ENCODE results near the gene UVSSA. TPM values are rescaled to one million over a fixed set of nuclear protein-coding genes. Genes with fewer than 3 reads are reported as not detected.

The UVSSA gene
- total RNA-seq, 2 experiments from 2014 or later: 18.6 to 20.2 TPM

- intact Hi-C loops (cut with micrococcal nuclease): no loop called here
- no peak for DNase-seq
- peaks cover 8% of the 10 kb centered on the region for H3K36me3 Mint-ChIP-seq (ENCODE audit: low read depth)
- ChIA-PET CTCF (interaction anchor here (1.0 kb wide), 1 partner anchor 266 kb away, joined by 3 read pairs; no protein-coding TSS in a partner anchor), POLR2A (no interaction called here)
- TF ChIP-seq CTCF (IDR thresholded peaks at IDR 0.05): no peak
- no peak overlapping the region for H3K27ac Mint-ChIP-seq
- H3K9me3 Mint-ChIP-seq: peaks cover 3% of the 10 kb centered on the region
- H3K27me3 Mint-ChIP-seq: peaks cover 10% of the 10 kb centered on the region
- H3K4me1 Mint-ChIP-seq (ENCODE audit: low read depth): no peaks in the 10 kb centered on the region
- H3K4me3 Mint-ChIP-seq: no peak overlapping the region
- ATAC-seq: no peak
Observed at GRCh38 chr4:1396806-1397455, 49.9 kb downstream of the UVSSA start.

- Mint-ChIP-seq H3K9me3 (peaks cover 3% of the 10 kb centered on the region), H3K36me3 (ENCODE audit: low read depth) (peaks cover 8% of the 10 kb centered on the region), H3K27me3 (peaks cover 18% of the 10 kb centered on the region), H3K27ac (no peak overlapping the region), H3K4me1 (ENCODE audit: low read depth) (no peaks in the 10 kb centered on the region), H3K4me3 (no peak overlapping the region)
- POLR2A ChIA-PET: no interaction called here
- CTCF ChIA-PET: no interaction called here
- intact Hi-C loops (cut with micrococcal nuclease): no loop called here
- ATAC-seq (no peak), DNase-seq (no peak)
- TF ChIP-seq CTCF (IDR thresholded peaks at IDR 0.05): no peak
Observed at GRCh38 chr4:1398681-1399507, 51.9 kb downstream of the UVSSA start.

- peaks cover 1% of the 10 kb centered on the region for H3K9me3 Mint-ChIP-seq
- no peak overlapping the region for H3K27ac Mint-ChIP-seq
- peaks cover 8% of the 10 kb centered on the region for H3K36me3 Mint-ChIP-seq (ENCODE audit: low read depth)
- H3K27me3 Mint-ChIP-seq: peaks cover 22% of the 10 kb centered on the region
- no peaks in the 10 kb centered on the region for H3K4me1 Mint-ChIP-seq (ENCODE audit: low read depth)
- no peak for DNase-seq
- ChIA-PET POLR2A (no interaction called here), CTCF (no interaction called here)
- intact Hi-C loops (cut with micrococcal nuclease): no loop called here
- TF ChIP-seq CTCF (IDR thresholded peaks at IDR 0.05): no peak
- no peak for ATAC-seq
- H3K4me3 Mint-ChIP-seq: no peak overlapping the region
Observed at GRCh38 chr4:1399508-1400190, 52.6 kb downstream of the UVSSA start.

- Mint-ChIP-seq H3K36me3 (ENCODE audit: low read depth) (peaks cover 8% of the 10 kb centered on the region), H3K27ac (no peak overlapping the region), H3K4me1 (ENCODE audit: low read depth) (peaks cover 3% of the 10 kb centered on the region), H3K9me3 (peaks cover 1% of the 10 kb centered on the region), H3K27me3 (peaks cover 29% of the 10 kb centered on the region), H3K4me3 (no peak overlapping the region)
- intact Hi-C loops (cut with micrococcal nuclease): no loop called here
- no peak for DNase-seq
- no peak for TF ChIP-seq CTCF (IDR thresholded peaks at IDR 0.05)
- no peak for ATAC-seq
- ChIA-PET POLR2A (no interaction called here), CTCF (no interaction called here)
Observed at GRCh38 chr4:1400191-1400805, 53.3 kb downstream of the UVSSA start.

Data from activated CD8-positive, alpha-beta T cell treated with anti-CD3 and anti-CD28 coated beads for 36 hours (primary cell).